ENCODE data around the gene MAPK1.

DNA sequence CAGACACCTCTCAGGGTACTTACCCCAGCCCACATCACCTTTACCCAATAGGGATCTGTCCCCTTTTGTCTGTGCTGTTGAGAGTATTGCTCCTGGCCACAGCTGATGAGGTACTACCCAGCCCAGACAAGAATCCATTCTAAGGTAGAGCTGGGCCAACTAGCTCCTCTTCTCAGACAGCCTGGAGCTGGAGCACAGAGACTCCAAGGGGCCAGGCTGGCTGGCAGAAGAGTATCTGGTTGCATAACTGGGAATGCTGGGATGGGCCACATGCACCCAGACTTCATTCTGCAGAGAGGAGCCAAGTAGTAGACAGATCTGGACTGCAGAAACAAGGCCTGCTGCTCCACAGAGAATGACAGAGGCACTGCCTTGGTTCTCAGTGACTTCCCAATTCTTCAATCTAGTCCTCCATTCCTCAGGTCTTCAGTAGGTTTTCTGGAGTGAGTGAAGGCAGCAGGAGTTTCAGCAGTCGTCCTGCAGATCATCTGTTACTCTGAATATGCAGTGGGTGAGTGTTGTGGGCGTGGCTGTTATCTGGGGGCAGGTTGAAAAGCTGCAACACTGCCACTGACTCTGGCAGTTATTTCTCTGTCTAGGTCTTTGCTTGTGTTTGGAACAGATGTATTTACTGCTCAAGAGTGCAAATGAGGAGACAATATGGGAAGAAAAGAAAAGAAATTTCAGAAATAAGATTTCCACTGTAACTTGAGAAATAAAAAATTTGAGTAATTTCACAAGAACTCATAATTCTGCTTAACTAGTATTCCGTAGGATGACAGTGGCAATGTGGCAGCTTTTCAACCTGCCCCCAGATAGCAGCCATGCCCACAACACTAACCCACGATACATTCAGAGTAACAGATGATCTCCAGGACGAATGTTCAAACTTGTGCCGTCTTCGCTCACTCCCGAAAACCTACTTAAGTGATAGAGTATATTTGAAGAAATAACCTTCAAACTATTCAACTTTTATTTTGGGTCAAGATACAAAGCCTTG, 34.9 kb downstream of the MAPK1 start:
- TF ChIP-seq POLR2AphosphoS5 (IDR thresholded peaks at IDR 0.05; ENCODE audit: borderline replicate concordance, low read depth, low read length) (no peak), EZH2 (IDR thresholded peaks at IDR 0.05) (no peak)

Measured in SK-N-MC (cell line).